HCT116 (cell line): Measurements from ENCODE around the gene RNF144B. TPM values are rescaled to one million over a fixed set of nuclear protein-coding genes. Genes with fewer than 3 reads are reported as not detected.

Experiments
- ATAC-seq: fragments of 200-7000 bp; cut with Tn5 transposase; 2 replicates; pipeline ENCODE4 v1.9.1; 2020; ENCODE audit warnings: mild to moderate bottlenecking, moderate library complexity
- BruUV-seq: library from RNA; stranded (reverse); fragments of 400-500 nt; replicated peaks from 2 replicates; lab custom pipeline; 2021; lab: Mats Ljungman, UMichigan
- CTCF ChIA-PET: fragments of 300-600 bp; sonication (Branson Sonifier 250); formaldehyde crosslinking; loops from one replicate; lab custom pipeline; 2021; ENCODE audit warnings: antibody characterized with exemption; lab: Charles Lee
- POLR2A ChIA-PET: fragments of 300-600, 350-600 bp; sonication (Branson Sonifier 250); formaldehyde crosslinking; loops from one replicate; lab custom pipeline; 2021; ENCODE audit warnings: antibody characterized with exemption; lab: Charles Lee
- RAD21 ChIA-PET, 2 experiments: fragments of 300-600 bp; sonication (Branson Sonifier 250); formaldehyde crosslinking; loops; one replicate each; lab custom pipeline; 2023; ENCODE audit warnings: low total read pairs in 2 of 2; ENCODE audit not compliant: uncharacterized antibody in 2 of 2, unreplicated experiment in 2 of 2, low non-redundant PET in 1 of 2; lab: Charles Lee
- DNase-seq: peaks from one replicate; pipeline ENCODE4 v3.0.0-alpha.2; 2010; ENCODE audit warnings: low read depth, low spot score
- H2AFZ ChIP-seq: fragments of 200-600 bp; shearing (Covaris generic), sonication (generic); 2 replicates; pipeline ENCODE4 v1.6.1; 2017; ENCODE audit warnings: low read depth, mixed run types, mixed read lengths, antibody characterized with exemption, low read length; ENCODE audit not compliant: poor library complexity, severe bottlenecking
- H3K27ac ChIP-seq: 2 replicates; pipeline ENCODE4 v1.5.1; 2012; ENCODE audit warnings: low read depth, low read length
- H3K27me3 ChIP-seq: fragments of 200-600 bp; sonication (generic); 2 replicates; pipeline ENCODE4 v1.6.1; 2016; ENCODE audit warnings: mixed run types, low read length, mixed read lengths; ENCODE audit not compliant: insufficient read depth
- H3K36me3 ChIP-seq, 2 experiments: fragments of 200-500 bp in 1 of 2; fragments of 200-600 bp in 1 of 2; sonication (Bioruptor generic) in 1 of 2; sonication (generic) in 1 of 2; 2 replicates each; pipeline versions ENCODE4 v1.5.1 to v1.6.1; 2014 to 2016; ENCODE audit warnings: low read length in 2 of 2, inconsistent platforms in 1 of 2, mixed read lengths in 1 of 2, mixed run types in 1 of 2; ENCODE audit not compliant: insufficient read depth in 2 of 2, control insufficient read depth in 1 of 2
- H3K4me1 ChIP-seq, 2 experiments: fragments of 200-600 bp in 1 of 2; sonication (generic) in 1 of 2; 2 replicates each; pipeline versions ENCODE4 v1.5.1 to v1.6.1; 2012 to 2017; ENCODE audit warnings: low read length in 2 of 2, inconsistent platforms in 1 of 2, mild to moderate bottlenecking in 1 of 2, mixed read lengths in 1 of 2, mixed run types in 1 of 2, moderate library complexity in 1 of 2; ENCODE audit not compliant: insufficient read depth in 2 of 2, control insufficient read depth in 1 of 2
- H3K4me2 ChIP-seq: fragments of 200-600 bp; sonication (generic); 2 replicates; pipeline ENCODE4 v1.6.1; 2017; ENCODE audit warnings: mixed run types, low read length, mixed read lengths
- H3K4me3 ChIP-seq, 2 experiments: fragments of 200-600 bp in 1 of 2; sonication (generic) in 1 of 2; replicated peaks in 1 of 2; 2 replicates each; pipeline ENCODE4 v1.5.1; 2011 to 2016; ENCODE audit warnings: low read length in 2 of 2, control low read depth in 1 of 2, low read depth in 1 of 2, mild to moderate bottlenecking in 1 of 2, mixed read lengths in 1 of 2, mixed run types in 1 of 2
- H3K79me2 ChIP-seq: fragments of 200-600 bp; sonication (generic); 2 replicates; pipeline ENCODE4 v1.6.1; 2017; ENCODE audit warnings: mild to moderate bottlenecking, mixed run types, low read length, moderate library complexity, mixed read lengths; ENCODE audit not compliant: insufficient read depth
- H3K9ac ChIP-seq: fragments of 200-600 bp; sonication (generic); 2 replicates; pipeline ENCODE4 v1.6.1; 2016; ENCODE audit warnings: low read length, mixed read lengths
- H3K9me2 ChIP-seq: fragments of 200-600 bp; sonication (generic), shearing (Covaris generic); 2 replicates; pipeline ENCODE4 v1.6.1; 2017; ENCODE audit warnings: mixed run types, mild to moderate bottlenecking, moderate library complexity; ENCODE audit not compliant: insufficient read depth
- H3K9me3 ChIP-seq, 2 experiments: fragments of 200-500 bp in 1 of 2; fragments of 200-600 bp in 1 of 2; sonication (Bioruptor generic) in 1 of 2; sonication (generic) in 1 of 2; 2 replicates each; pipeline ENCODE4 v1.6.1; 2014 to 2017; ENCODE audit warnings: low read length in 2 of 2, mixed read lengths in 2 of 2, inconsistent platforms in 1 of 2, low read depth in 1 of 2, mild to moderate bottlenecking in 1 of 2, mixed run types in 1 of 2, moderate library complexity in 1 of 2; ENCODE audit not compliant: control insufficient read depth in 1 of 2, insufficient read depth in 1 of 2
- H4K20me1 ChIP-seq: fragments of 200-600 bp; sonication (generic), shearing (Covaris generic); 2 replicates; pipeline ENCODE4 v1.6.1; 2017; ENCODE audit warnings: mixed run types, mild to moderate bottlenecking, moderate library complexity; ENCODE audit not compliant: insufficient read depth
- CEBPB ChIP-seq: IDR thresholded peaks from 2 replicates; pipeline ENCODE4 v1.6.1; 2012; ENCODE audit warnings: low read depth
- EZH2 ChIP-seq: fragments of 200-600 bp; sonication (generic); IDR thresholded peaks from 2 replicates; pipeline ENCODE4 v1.6.1; 2017; ENCODE audit warnings: antibody characterized with exemption, mixed run types
- FOSL1 ChIP-seq: IDR thresholded peaks from 2 replicates; pipeline ENCODE4 v1.6.1; 2012; ENCODE audit warnings: low read depth
- POLR2A ChIP-seq: IDR thresholded peaks from 2 replicates; pipeline ENCODE4 v1.7.0; 2011; ENCODE audit warnings: borderline replicate concordance; ENCODE audit not compliant: insufficient read depth, insufficient read length; ENCODE audit errors: extremely low read depth
- POLR2AphosphoS5 ChIP-seq: IDR thresholded peaks from 2 replicates; pipeline ENCODE4 v1.6.1; 2011; ENCODE audit warnings: mild to moderate bottlenecking, low read depth, low read length, moderate library complexity
- SIN3A ChIP-seq: IDR thresholded peaks from 2 replicates; pipeline ENCODE4 v1.6.1; 2012; ENCODE audit warnings: low read depth
- SRF ChIP-seq: IDR thresholded peaks from 2 replicates; pipeline ENCODE4 v1.6.1; 2012; ENCODE audit warnings: low read depth
- intact Hi-C: fragments of 100-400 bp; cut with micrococcal nuclease; formaldehyde crosslinking; loops from 2 replicates; pipeline ENCODE4 v1.10.0; 2022
- total RNA-seq: library from RNA; stranded (reverse); gene quantifications from one replicate; pipeline ENCODE4 v1.2.1, GENCODE V29; 2021; ENCODE audit not compliant: unreplicated experiment
- TF ChIP-seq, protein P1 (sequence below), 3 experiments: fragments of 200-600 bp in 1 of 3; sonication (generic) in 1 of 3; IDR thresholded peaks in 2 of 3; conservative IDR thresholded peaks in 1 of 3; 2 replicates each; pipeline ENCODE4 v1.5.1; 2012 to 2017; ENCODE audit warnings: low read depth in 2 of 3, low read length in 2 of 3, antibody characterized with exemption in 1 of 3, borderline replicate concordance in 1 of 3, control low read depth in 1 of 3, mild to moderate bottlenecking in 1 of 3, mixed read lengths in 1 of 3, mixed run types in 1 of 3, moderate library complexity in 1 of 3; ENCODE audit not compliant: insufficient read depth in 1 of 3

The RNF144B gene
- total RNA-seq, 1 experiment from 2014 or later, result 2.1 TPM

DNA sequence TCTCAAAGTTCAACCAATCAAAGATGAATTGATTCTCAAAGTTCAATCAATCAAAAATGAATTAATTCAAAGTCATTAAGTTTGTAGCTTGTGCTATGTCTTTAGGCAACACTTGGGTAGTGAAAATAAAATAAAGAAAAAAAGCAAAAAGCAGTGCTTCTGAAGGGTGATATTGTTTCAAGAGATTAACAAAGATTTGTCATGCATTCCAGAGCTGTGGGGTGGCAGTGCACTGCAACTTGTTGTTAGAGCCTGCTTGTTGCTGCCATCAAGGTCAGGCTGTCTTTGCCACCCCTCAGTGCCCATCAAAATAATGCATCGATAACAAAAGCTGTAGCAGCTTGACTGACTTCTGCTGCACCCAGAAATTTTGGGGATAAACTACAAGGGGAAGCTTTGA is 128.6 kb downstream of the RNF144B start:
- DNase-seq, result no peak
- Histone ChIP-seq H3K27ac (no peak overlapping the region), H2AFZ (no peak overlapping the region), H3K4me2 (no peak overlapping the region), H3K36me3 (no peaks in the 10 kb centered on the region), H3K4me1 (0 out of 4 replicates have a peak, but pooled peaks cover 0 to 3% of the 10 kb centered on the region in 2 experiments), H3K79me2 (no peaks in the 10 kb centered on the region), H4K20me1 (no peaks in the 10 kb centered on the region), H3K4me3 (no peak overlapping the region), H3K9me2 (no peaks in the 10 kb centered on the region), H3K9me3 (no peaks in the 10 kb centered on the region), H3K27me3 (no peaks in the 10 kb centered on the region), H3K9ac (no peak overlapping the region)
- ChIA-PET CTCF (interaction anchor here (0.6 to 2.3 kb wide), 3 partner anchors 13 to 234 kb away, joined by 3 to 8 read pairs (median 3); no protein-coding TSS in a partner anchor), RAD21 (no interaction called here), POLR2A (no interaction called here)
- TF ChIP-seq POLR2AphosphoS5 (no peak), POLR2A (no peak), SRF (no peak), EZH2 (no peak), CEBPB (no peak), FOSL1 (no peak), SIN3A (no peak)
- TF ChIP-seq, protein P1, sequence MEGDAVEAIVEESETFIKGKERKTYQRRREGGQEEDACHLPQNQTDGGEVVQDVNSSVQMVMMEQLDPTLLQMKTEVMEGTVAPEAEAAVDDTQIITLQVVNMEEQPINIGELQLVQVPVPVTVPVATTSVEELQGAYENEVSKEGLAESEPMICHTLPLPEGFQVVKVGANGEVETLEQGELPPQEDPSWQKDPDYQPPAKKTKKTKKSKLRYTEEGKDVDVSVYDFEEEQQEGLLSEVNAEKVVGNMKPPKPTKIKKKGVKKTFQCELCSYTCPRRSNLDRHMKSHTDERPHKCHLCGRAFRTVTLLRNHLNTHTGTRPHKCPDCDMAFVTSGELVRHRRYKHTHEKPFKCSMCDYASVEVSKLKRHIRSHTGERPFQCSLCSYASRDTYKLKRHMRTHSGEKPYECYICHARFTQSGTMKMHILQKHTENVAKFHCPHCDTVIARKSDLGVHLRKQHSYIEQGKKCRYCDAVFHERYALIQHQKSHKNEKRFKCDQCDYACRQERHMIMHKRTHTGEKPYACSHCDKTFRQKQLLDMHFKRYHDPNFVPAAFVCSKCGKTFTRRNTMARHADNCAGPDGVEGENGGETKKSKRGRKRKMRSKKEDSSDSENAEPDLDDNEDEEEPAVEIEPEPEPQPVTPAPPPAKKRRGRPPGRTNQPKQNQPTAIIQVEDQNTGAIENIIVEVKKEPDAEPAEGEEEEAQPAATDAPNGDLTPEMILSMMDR (IDR thresholded peaks at IDR 0.05 in 2 of 3, conservative IDR thresholded peaks at IDR 0.05 in 1 of 3; ENCODE audit: borderline replicate concordance in 1 of 3, insufficient read depth in 1 of 3, low read depth in 2 of 3, low read length in 2 of 3), result no peak
- BruUV-seq, result no TSS peak
- intact Hi-C loops, result no loop called here
- ATAC-seq, result no peak

Other genes with a start within 250 kb of the RNF144B start
- gene TPMT, start 232.3 kb upstream of the RNF144B start, total RNA-seq, result 10.1 TPM
- 24.5 TPM for gene KDM1B, start 231.9 kb upstream of the RNF144B start, total RNA-seq
- gene DEK, start 122.8 kb upstream of the RNF144B start, total RNA-seq, result 108 TPM